HG02884 (cell line): ENCODE data around the gene SEMA3F.

Source experiments
- ATAC-seq: cut with Tn5 transposase; IDR thresholded peaks from one replicate; pipeline ENCODE4 v1.9.1; 2021; ENCODE audit warnings: mild to moderate bottlenecking, moderate library complexity; ENCODE audit not compliant: unreplicated experiment

SEMA3F gene

DNA sequence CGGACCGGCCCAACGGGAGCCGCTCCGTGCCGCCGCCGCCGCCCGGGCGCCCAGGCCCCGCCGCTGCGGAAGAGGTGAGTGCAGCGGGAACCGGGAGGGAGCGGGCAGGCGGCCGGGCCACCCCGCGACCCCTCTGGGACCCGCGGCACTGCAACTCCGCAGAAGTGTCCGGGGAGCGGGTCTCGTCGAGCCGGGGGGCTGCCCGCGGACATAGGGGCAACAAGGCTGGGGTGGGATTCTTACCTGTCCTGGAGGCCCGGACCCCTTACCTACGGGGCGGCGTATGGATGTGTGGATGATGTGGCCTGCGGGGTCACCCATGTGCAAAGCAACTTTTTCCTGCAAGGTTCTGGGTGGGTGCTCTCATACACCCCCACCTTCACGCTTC lies 361 bp downstream of the SEMA3F start:
- ATAC-seq = no peak

GRCh38 chr3:50155891-50156290 lies 767 bp downstream of the SEMA3F start:
- ATAC-seq = no peak

DNA sequence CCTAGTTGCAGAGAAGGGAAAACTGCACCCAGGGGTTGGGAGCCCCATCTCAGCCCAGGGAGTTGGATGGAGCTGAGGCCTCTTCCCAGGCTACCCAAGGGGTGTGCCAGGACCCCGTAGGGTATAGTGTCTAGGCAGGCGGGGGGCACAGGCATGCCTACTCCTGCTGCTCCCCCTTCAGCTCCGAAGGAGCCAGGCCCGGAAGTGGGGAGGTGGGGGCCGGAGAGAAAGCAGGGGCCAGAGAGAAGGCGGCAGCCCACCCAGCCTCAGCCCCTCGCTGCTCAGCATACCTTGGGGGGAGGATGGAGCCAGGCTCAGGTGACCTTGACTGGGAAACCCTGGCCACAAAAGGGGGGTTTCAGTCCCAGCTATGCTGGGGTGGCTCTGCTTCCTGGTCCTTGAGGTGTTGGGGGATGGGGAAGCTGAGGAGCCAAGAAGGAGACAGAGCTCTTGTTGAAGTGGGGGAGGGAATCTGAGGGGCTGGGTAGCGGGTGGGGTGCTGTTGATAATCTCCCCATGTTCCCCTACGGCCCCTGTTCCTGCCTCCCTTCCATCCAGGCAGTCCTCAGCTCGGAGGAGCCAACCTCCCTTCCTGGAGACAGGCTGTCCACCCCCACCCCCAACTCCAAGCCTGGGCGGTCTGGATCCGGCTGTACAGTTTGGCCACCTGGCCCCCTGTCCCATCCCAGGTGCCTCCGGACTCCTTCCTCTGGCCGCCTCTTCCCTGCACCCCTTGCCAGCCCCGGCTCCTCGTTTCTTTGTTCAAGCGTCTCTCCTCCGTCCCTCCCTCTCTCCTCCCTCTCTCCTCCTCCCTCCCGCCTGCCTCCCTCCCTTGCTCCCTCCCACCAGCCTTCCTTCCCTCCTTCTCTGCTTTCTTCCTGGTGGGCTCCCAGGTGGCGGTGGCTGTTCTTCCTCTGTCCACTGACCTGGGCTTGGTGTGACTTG lies 1.7 kb downstream of the SEMA3F start:
- ATAC-seq = no peak

DNA sequence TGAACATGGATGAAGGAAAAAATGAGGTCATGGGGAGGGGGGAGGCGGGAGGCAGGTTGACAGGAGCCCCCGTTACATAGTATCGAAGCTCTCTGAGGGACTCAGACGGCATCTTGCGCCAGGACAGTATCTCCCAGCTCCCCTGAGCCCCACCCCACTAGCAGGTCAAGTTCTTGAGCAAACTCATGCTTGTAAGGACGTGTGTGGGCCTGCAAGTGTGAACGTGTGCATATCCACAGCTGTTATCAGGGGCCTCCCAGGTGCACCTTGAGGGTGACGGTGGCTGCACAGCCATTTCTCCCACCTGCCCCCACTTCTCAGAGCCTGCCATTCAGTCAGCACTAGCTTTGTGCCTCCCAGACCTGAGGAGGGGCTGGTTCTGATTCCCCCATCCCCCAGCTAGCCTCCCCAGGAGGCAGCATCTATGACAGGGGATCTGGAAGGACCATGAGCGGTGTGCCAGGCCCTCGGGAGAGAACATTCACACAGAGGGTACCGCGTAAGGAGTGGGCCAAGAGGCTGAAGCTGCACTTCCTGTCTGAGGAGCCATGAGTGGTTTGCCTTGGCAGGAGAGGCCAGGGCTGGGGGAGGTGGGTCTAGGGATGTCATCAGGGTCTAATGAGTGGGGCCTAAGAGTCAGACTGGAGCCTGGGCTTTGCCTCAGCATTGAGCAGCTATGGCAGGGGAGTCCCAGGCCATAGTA lies 2.9 kb downstream of the SEMA3F start:
- no peak for ATAC-seq

DNA sequence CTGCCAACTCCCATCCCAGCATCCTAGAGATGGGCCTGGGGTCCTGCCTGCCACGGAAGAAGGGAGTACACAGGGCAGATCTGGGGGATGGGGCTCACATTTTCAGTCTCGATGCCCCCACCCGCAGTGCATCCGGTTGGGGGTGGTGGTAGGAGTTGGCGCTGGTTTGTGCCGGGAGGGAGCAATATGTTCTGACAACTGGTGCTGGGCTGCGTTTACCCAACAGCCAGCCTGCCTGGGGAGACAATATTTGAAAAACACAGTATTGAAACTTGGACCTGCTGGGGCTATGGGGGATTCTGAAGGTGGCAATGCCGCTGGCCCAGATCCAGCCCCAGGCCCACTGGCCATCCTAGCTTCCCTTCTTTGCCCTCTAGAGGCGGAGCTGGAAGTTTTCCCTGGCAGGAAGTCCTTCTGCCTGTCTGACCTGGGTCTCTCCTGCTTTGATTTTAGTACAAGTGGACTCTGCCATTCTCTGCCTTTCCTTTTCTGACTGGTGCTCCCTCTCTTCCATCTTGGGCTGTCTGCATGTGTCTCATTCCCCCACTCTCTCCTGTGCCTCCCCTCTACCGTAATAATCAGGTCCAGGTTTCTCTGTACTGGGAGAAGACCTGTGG lies 3.5 kb downstream of the SEMA3F start:
- ATAC-seq = no peak

- no peak for ATAC-seq
Observed at GRCh38 chr3:50160561-50160983, 5.4 kb downstream of the SEMA3F start.

DNA sequence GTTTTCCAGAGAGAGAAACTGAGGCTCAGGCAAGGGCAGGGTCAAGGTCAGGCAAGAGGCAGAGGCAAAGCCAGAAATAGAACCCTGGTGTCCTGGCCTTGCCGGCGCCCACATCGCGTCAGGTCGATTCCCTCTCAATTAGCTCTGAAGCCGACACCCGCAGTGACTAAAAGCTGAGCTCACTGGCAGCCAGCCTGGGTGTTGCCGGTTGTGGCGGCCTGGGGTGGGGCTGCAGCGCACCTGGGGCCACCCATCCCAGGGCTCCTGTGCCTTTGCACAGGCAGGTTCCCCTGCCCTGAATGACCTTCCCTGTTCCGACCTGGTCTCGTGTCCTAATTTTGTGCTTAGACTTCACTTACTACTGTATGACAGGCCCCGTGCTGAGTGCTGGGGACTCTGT lies 6.2 kb downstream of the SEMA3F start:
- no peak for ATAC-seq

GRCh38 chr3:50162034-50162883 lies 7.1 kb downstream of the SEMA3F start:
- no peak for ATAC-seq

DNA sequence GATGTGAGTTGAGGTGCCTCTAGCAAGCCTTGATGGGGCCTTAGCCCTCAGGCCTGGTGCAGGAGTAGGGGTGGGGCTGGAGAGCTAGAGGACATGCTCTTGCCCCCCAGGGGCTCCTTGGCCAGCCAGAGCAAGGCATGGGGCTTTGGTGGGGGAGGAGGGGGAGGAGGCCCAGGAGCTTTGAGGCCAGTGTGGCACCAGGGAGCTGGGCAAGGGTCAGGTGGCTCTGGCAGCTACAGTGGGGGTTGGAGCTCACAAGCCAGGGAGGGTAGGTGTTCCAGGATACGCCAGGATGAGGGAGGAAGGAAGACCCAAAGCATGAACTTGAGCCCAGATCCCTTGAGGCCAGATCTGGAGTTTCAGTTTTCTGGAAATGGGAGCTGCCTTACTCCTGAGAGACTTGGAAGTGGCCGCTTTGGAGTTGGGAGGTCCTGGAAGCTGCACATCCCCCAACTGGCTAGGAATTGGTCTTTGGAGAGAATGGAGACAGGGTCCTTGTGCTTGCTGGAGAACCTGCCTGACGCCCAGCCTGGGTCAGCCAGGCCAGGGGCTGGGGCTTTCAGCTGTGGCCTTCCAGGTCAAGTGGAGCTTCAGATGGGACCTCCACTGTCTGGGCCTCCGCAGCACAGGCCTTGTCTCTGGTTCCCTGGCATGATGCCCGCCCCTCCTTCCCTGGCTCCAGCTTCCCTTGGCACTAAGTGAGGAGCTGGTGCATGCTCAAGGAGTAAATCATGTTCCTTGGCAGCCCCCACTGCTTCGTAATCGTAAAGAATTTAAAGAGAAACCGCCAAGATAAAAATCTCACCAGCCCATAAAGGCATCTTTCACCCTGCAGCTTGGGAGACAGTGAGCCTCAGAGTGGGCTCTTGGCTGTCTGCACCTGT lies 8.7 kb downstream of the SEMA3F start:
- ATAC-seq = no peak

- no peak for ATAC-seq
Observed at GRCh38 chr3:50164481-50164880, 9.4 kb downstream of the SEMA3F start.

DNA sequence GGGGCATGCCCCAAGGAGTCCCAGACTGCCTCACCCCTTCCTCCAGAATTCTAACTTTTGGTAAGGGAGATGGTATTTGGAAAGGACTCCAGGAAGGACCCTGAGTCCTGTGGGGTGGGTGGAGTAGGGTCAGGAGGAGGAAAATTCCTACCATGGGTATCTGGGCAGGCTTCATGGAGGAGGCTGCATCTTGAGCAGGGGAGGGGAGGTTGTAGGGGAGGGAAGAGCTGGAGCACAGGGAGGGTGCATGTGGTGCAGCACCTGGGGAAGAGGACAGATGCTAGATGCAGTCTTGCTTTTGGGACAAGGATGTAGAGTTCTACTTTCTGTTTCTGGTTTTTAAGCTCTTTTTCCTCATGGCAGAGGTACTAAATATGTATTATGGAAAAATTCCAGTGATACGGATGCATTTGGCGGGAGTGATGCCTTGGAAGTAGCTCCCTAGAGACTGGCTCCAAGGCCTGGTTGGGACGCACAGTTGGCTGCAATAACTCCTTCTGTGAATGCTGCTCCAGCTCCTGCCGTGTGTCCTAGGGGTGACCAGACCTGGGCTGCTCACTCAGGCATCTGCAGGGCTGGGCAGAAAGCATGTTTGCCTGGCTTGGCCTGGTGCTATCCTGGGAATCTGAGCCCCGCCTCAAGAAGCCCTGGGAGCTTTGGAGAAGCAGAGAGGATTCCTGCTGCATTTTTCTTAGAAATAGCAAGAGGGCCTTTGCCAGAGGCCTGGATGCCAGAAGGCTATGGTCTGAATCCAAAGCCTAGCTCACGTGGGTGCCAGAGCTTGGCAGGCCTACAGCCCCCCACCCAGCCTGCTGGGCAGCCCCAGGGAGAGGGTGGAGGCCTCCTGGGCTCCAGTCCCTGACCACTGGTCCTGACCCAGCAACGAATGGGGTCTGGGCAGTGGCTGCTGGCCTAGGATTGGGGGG lies 10.1 kb downstream of the SEMA3F start:
- no peak for ATAC-seq

DNA sequence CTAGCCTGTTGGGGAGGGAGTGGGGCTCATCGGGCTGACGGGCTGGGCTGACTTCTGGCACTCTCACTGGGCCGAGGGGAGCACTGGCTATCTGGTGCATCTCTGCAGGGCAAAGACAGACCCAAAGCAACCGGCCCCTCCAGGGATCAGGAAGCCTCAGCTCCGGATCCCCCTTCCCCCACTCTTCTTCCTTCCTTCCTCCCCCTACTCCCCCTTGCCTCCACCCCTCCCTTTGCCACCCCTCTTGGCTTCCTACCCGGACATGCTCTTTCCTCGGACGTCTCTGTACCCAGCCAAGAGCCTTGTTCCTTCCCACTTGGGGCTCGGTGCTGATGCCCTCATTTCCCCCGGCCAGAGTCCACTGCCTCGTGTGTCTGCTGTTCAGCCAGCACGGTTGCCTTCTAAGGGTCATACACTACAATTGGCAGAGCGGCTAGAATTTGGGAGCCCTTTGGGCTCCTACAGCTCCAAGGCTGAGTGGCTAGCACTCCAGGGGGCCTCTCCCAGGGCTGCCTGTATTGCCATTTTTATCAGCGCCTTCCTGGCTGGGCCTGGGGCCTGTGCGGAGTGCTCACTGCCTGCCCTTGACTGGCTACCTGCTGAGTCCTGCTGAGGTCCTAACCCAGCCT lies 10.9 kb downstream of the SEMA3F start:
- ATAC-seq = no peak

DNA sequence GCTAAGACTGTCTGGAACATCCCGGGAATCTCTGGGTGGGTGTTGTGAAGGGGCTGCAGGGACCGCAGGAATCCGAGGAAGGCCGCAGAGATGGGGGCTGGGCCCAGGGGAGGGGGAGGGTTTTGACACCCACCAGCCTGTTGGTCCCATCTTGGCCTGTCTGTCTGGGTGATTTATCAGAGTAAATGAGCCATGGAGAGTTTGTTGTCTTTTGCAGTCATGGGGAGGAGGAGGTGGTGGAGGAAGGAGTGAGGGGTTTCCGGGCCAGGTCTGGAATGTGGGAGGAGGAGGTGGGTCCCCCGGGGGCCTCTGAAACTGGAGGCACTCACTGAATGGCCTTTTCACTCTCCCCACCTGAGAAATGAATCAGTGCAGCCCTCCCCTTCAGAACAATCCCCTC lies 11.5 kb downstream of the SEMA3F start:
- ATAC-seq = no peak

DNA sequence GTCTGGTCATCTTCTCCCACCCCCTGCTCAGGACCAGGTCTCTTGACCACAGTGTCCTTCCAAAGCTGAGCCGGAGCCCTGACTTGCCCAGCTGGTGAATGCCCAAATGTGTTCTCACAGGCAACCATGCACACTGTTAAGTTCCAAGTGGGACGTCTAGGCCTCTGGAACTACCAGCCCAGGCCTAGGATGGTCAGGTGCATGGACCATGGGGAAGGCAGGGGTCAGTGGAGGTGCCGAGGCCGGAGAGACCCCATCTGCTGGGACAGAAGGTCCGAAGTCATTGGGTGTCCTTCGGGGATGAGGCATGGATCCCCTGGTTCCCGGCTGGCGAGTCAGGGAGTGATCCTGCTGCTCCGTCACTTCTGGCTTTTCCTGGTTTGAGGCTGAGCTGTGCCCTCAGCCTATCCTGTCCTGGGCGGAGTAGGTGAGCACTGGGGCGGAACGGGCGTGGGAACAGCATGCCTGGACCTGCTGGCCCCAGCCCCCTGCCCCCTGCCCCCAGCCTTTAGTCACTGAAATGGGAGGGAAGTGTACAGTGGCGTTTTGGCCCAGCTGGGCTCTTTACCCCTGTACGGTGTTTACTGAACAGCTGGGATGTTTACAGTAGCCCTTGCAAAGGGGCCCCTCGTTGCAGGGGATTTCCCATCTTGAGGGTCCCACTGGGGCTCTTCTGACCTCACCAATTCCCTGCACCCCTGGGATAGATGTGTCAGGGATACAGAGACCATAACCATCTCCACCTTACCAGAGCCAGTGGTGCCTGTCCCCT lies 12.1 kb downstream of the SEMA3F start:
- no peak for ATAC-seq

DNA sequence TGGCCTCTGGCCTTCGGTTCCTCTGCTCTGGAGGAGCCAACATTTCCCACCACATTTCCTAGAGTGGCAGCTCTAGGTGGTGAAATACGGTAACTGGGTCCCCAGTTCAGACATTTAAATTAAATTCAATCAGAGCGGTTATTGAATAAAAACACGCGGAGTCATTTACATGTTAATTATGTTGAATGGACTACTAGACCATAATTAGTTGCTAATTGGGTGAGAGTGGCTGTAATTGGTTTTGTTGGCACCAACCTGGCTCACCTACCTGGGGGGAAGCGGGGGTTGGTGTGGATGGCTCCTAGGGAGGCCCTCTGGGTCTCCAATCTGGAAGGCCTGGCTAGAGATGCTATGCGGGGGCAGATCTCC lies 12.7 kb downstream of the SEMA3F start:
- no peak for ATAC-seq

- ATAC-seq = no peak
Observed at GRCh38 chr3:50168388-50168787, 13.3 kb downstream of the SEMA3F start.

GRCh38 chr3:50168791-50169190 lies 13.7 kb downstream of the SEMA3F start:
- ATAC-seq = no peak
